H9 (cell line): ENCODE measurements around the gene CKLF. TPM values are rescaled to one million over a fixed set of nuclear protein-coding genes. Genes with fewer than 3 reads are reported as not detected.

Source experiments
- DNase-seq: peaks from one replicate; pipeline ENCODE4 v3.0.0-alpha.2; 2017
- H2AFZ ChIP-seq: one replicate; pipeline ENCODE4 v1.6.1; 2013; ENCODE audit warnings: mild to moderate bottlenecking, low read length, control low read depth, moderate library complexity
- H2AK5ac ChIP-seq: 2 replicates; pipeline ENCODE4 v1.6.1; 2013; ENCODE audit warnings: low read length, control low read depth, mixed read lengths; ENCODE audit not compliant: insufficient read length
- H2BK120ac ChIP-seq: one replicate; pipeline ENCODE4 v1.6.1; 2013; ENCODE audit warnings: low read depth, mild to moderate bottlenecking, low read length, control low read depth, inconsistent platforms; ENCODE audit not compliant: poor library complexity, severe bottlenecking
- H2BK12ac ChIP-seq: 2 replicates; pipeline ENCODE4 v1.6.1; 2013; ENCODE audit warnings: low read length, control low read depth, mixed read lengths, low read depth; ENCODE audit not compliant: insufficient read length
- H2BK15ac ChIP-seq: 2 replicates; pipeline ENCODE4 v1.6.1; 2013; ENCODE audit warnings: low read depth, low read length, control low read depth
- H2BK20ac ChIP-seq: one replicate; pipeline ENCODE4 v1.6.1; 2013; ENCODE audit warnings: low read depth, mild to moderate bottlenecking, low read length, control low read depth, inconsistent platforms; ENCODE audit not compliant: poor library complexity, severe bottlenecking
- H2BK5ac ChIP-seq: 2 replicates; pipeline ENCODE4 v1.6.1; 2013; ENCODE audit warnings: low read length, control low read depth, mixed read lengths; ENCODE audit not compliant: insufficient read length
- H3K14ac ChIP-seq: 2 replicates; pipeline ENCODE4 v1.6.1; 2013; ENCODE audit warnings: low read length, control low read depth; ENCODE audit not compliant: insufficient read depth
- H3K18ac ChIP-seq: 2 replicates; pipeline ENCODE4 v1.6.1; 2013; ENCODE audit warnings: low read depth, mild to moderate bottlenecking, mixed read lengths, low read length, control low read depth; ENCODE audit not compliant: insufficient read length
- H3K23ac ChIP-seq: 2 replicates; pipeline ENCODE4 v1.6.1; 2013; ENCODE audit warnings: low read length, control low read depth, mixed read lengths, low read depth; ENCODE audit not compliant: insufficient read length
- H3K23me2 ChIP-seq: 2 replicates; pipeline ENCODE4 v1.6.1; 2013; ENCODE audit warnings: low read depth, mild to moderate bottlenecking, mixed read lengths, low read length, control low read depth; ENCODE audit not compliant: insufficient read length, poor library complexity, severe bottlenecking
- H3K27ac ChIP-seq: 2 replicates; pipeline ENCODE4 v1.5.1; 2013; ENCODE audit warnings: low read length, control low read depth, mixed read lengths, low read depth; ENCODE audit not compliant: insufficient read length
- H3K27me3 ChIP-seq: 2 replicates; pipeline ENCODE4 v1.6.1; 2013; ENCODE audit warnings: low read length, control low read depth, inconsistent platforms; ENCODE audit not compliant: insufficient read depth
- H3K4ac ChIP-seq: 2 replicates; pipeline ENCODE4 v1.6.1; 2013; ENCODE audit warnings: low read depth, mild to moderate bottlenecking, control low read depth, inconsistent platforms, low read length, moderate library complexity
- H3K4me1 ChIP-seq: 2 replicates; pipeline ENCODE4 v1.6.1; 2013; ENCODE audit warnings: low read length, control low read depth, inconsistent platforms; ENCODE audit not compliant: insufficient read depth
- H3K4me2 ChIP-seq: 2 replicates; pipeline ENCODE4 v1.6.1; 2013; ENCODE audit warnings: low read length, control low read depth, mixed read lengths; ENCODE audit not compliant: insufficient read length, insufficient read depth
- H3K56ac ChIP-seq: 2 replicates; pipeline ENCODE4 v1.6.1; 2013; ENCODE audit warnings: low read depth, mild to moderate bottlenecking, mixed read lengths, low read length, control low read depth; ENCODE audit not compliant: insufficient read length
- H3K79me1 ChIP-seq: 2 replicates; pipeline ENCODE4 v1.6.1; 2013; ENCODE audit warnings: low read depth, mild to moderate bottlenecking, moderate library complexity, low read length, control low read depth, inconsistent platforms; ENCODE audit not compliant: insufficient read depth, poor library complexity, severe bottlenecking
- H3K79me2 ChIP-seq: 2 replicates; pipeline ENCODE4 v1.6.1; 2013; ENCODE audit warnings: low read length, control low read depth, inconsistent platforms; ENCODE audit not compliant: insufficient read depth
- H3K9ac ChIP-seq: 2 replicates; pipeline ENCODE4 v1.6.1; 2013; ENCODE audit warnings: low read length, control low read depth, mixed read lengths; ENCODE audit not compliant: insufficient read length; ENCODE audit errors: extremely low read depth
- H3K9me3 ChIP-seq: one replicate; pipeline ENCODE4 v1.6.1; 2013; ENCODE audit warnings: low read depth, low read length, inconsistent platforms; ENCODE audit not compliant: control insufficient read depth
- H3T11ph ChIP-seq: one replicate; pipeline ENCODE4 v1.6.1; 2013; ENCODE audit warnings: mild to moderate bottlenecking, low read length, control low read depth, inconsistent platforms
- H4K20me1 ChIP-seq: one replicate; pipeline ENCODE4 v1.6.1; 2013; ENCODE audit not compliant: control insufficient read depth, insufficient read length, insufficient read depth
- H4K5ac ChIP-seq: 2 replicates; pipeline ENCODE4 v1.6.1; 2013; ENCODE audit warnings: low read depth, mild to moderate bottlenecking, mixed read lengths, low read length, control low read depth; ENCODE audit not compliant: insufficient read length
- H4K8ac ChIP-seq: replicated peaks from 2 replicates; pipeline ENCODE4 v1.6.1; 2013; ENCODE audit warnings: low read length, control low read depth, mixed read lengths, low read depth; ENCODE audit not compliant: insufficient read length
- H4K91ac ChIP-seq: 2 replicates; pipeline ENCODE4 v1.6.1; 2013; ENCODE audit warnings: low read depth, mild to moderate bottlenecking, moderate library complexity, mixed read lengths, low read length, control low read depth; ENCODE audit not compliant: insufficient read length
- H3K27ac Mint-ChIP-seq, 3 experiments: 2 replicates in 2 of 3; 3 replicates in 1 of 3; pipeline ENCODE4 v1.8.0; 2020 to 2021; ENCODE audit warnings: mixed read lengths in 3 of 3, mild to moderate bottlenecking in 1 of 3, moderate library complexity in 1 of 3
- H3K27me3 Mint-ChIP-seq: 2 replicates; pipeline ENCODE4 v1.8.0; 2021; ENCODE audit warnings: low read depth, mild to moderate bottlenecking, moderate library complexity, mixed read lengths
- H3K36me3 Mint-ChIP-seq, 3 experiments: 2 replicates in 2 of 3; 3 replicates in 1 of 3; pipeline ENCODE4 v1.8.0; 2020 to 2021; ENCODE audit warnings: low read depth in 3 of 3, mixed read lengths in 3 of 3; ENCODE audit not compliant: insufficient read depth in 1 of 3
- H3K4me1 Mint-ChIP-seq, 2 experiments: 2 replicates each; pipeline ENCODE4 v1.8.0; 2020; ENCODE audit warnings: mixed read lengths in 2 of 2
- H3K4me3 Mint-ChIP-seq, 2 experiments: 2 replicates in 1 of 2; 3 replicates in 1 of 2; pipeline ENCODE4 v1.8.0; 2020 to 2021; ENCODE audit warnings: mild to moderate bottlenecking in 2 of 2, mixed read lengths in 2 of 2, moderate library complexity in 1 of 2
- H3K9me3 Mint-ChIP-seq, 2 experiments: 2 replicates in 1 of 2; 3 replicates in 1 of 2; pipeline ENCODE4 v1.8.0; 2020; ENCODE audit warnings: mild to moderate bottlenecking in 2 of 2, mixed read lengths in 2 of 2, moderate library complexity in 1 of 2
- WGBS: extraction: QIAGEN DNeasy Blood & Tissue Kit; methylation state at CpG from one replicate; pipeline ENCODE4 v1.1.7; 2013; ENCODE audit warnings: missing lambda C conversion rate, low lambda C conversion rate, mixed read lengths; ENCODE audit not compliant: insufficient read length; ENCODE audit errors: extremely low coverage; 5-methylcytosine and 5-hydroxymethylcytosine counted together
- total RNA-seq: library from RNA; stranded (reverse); gene quantifications from 2 replicates; pipeline ENCODE4 v1.2.1, GENCODE V29; 2021
- TF ChIP-seq, protein P1 (sequence below): fragments of 200-600 bp; sonication (generic); conservative IDR thresholded peaks from 3 replicates; pipeline ENCODE4 v1.8.0; 2021; ENCODE audit warnings: antibody characterized with exemption, mild to moderate bottlenecking

The CKLF gene
- total RNA-seq, 1 experiment from 2014 or later: 23.1 TPM

DNA sequence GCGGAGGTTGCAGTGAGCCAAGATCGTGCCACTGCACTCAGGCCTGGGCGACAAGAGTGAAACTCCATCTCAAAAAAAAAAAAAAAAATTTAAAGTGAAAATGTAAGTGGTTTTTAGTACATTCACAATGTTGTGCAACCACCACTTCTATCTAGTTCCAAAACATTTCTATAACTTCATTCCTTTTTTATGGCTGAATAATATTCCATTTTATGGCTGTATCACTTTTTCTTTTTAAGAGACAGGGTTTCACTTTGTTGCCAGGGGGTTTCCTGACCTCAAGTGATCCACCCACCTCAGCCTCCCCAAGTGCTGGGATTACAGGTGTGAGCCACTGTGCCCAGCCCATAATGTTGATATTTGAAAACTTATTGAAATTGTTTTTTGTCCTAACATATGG lies 40.4 kb downstream of the CKLF start:
- Histone ChIP-seq H3K27me3 (no peaks in the 10 kb centered on the region), H4K91ac (no peak overlapping the region), H3K9me3 (no peaks in the 10 kb centered on the region), H3T11ph (no peak overlapping the region), H4K8ac (no peak overlapping the region), H3K4ac (no peak overlapping the region), H3K23ac (no peak overlapping the region), H3K9ac (no peak overlapping the region), H2BK5ac (no peak overlapping the region), H4K5ac (no peak overlapping the region), H2BK120ac (no peak overlapping the region), H3K79me2 (no peaks in the 10 kb centered on the region), H3K14ac (no peak overlapping the region), H2BK15ac (no peak overlapping the region), H3K56ac (no peak overlapping the region), H2AFZ (no peak overlapping the region), H3K4me1 (no peaks in the 10 kb centered on the region), H3K4me2 (no peak overlapping the region), H4K20me1 (no peaks in the 10 kb centered on the region), H2BK12ac (no peak overlapping the region), H3K27ac (no peak overlapping the region), H3K18ac (no peak overlapping the region), H2BK20ac (no peak overlapping the region), H3K23me2 (no peaks in the 10 kb centered on the region), H3K79me1 (no peaks in the 10 kb centered on the region), H2AK5ac (no peak overlapping the region)
- H3K27me3 Mint-ChIP-seq: no peaks in the 10 kb centered on the region; the same call in 1 of the 2 replicates
- TF ChIP-seq, protein P1, sequence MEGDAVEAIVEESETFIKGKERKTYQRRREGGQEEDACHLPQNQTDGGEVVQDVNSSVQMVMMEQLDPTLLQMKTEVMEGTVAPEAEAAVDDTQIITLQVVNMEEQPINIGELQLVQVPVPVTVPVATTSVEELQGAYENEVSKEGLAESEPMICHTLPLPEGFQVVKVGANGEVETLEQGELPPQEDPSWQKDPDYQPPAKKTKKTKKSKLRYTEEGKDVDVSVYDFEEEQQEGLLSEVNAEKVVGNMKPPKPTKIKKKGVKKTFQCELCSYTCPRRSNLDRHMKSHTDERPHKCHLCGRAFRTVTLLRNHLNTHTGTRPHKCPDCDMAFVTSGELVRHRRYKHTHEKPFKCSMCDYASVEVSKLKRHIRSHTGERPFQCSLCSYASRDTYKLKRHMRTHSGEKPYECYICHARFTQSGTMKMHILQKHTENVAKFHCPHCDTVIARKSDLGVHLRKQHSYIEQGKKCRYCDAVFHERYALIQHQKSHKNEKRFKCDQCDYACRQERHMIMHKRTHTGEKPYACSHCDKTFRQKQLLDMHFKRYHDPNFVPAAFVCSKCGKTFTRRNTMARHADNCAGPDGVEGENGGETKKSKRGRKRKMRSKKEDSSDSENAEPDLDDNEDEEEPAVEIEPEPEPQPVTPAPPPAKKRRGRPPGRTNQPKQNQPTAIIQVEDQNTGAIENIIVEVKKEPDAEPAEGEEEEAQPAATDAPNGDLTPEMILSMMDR: no peak
- no peak overlapping the region for H3K27ac Mint-ChIP-seq
- H3K4me3 Mint-ChIP-seq: no peak overlapping the region
- WGBS: no CpG with 5 or more reads among the region's 3 CpGs
- no peaks in the 10 kb centered on the region for H3K9me3 Mint-ChIP-seq
- no peaks in the 10 kb centered on the region for H3K36me3 Mint-ChIP-seq
- peaks cover 6 to 16% of the 10 kb centered on the region in 2 experiments for H3K4me1 Mint-ChIP-seq
- no peak for DNase-seq
